ENCODE results near the gene AGTRAP. TPM values are rescaled to one million over a fixed set of nuclear protein-coding genes. Genes with fewer than 3 reads are reported as not detected.

The AGTRAP gene
- total RNA-seq, 2 donors from 2014 or later: 44.1 to 44.2 TPM

- H3K4me3 ChIP-seq: peak overlapping the region; percentile 56
- peaks cover 34 to 52% of the 10 kb centered on the region in 2 donors for H3K4me1 ChIP-seq (ENCODE audit: control insufficient read depth in 1 of 2, low read depth in 2 of 2)
- peak overlapping the region in 1 of 2 donors; percentile 1 for H3K27ac ChIP-seq
- TF ChIP-seq CTCF (IDR thresholded peaks at IDR 0.05): peak; percentile 83
- peaks cover 2% of the 10 kb centered on the region for H3K36me3 ChIP-seq
- no peaks in the 10 kb centered on the region for H3K9me3 ChIP-seq
- ATAC-seq (ENCODE audit: insufficient number of reproducible peaks, low FRiP score, low read depth) (no peak), DNase-seq (ENCODE audit: low spot score) (no peak)
- H3K27me3 ChIP-seq (replicated peaks; ENCODE audit: insufficient read depth): no peaks in the 10 kb centered on the region
These were observed 49.2 kb downstream of the AGTRAP start for GRCh38 chr1:11784993-11785769.

- no peak overlapping the region for H3K27ac ChIP-seq
- no peak overlapping the region for H3K4me3 ChIP-seq
- H3K27me3 ChIP-seq (replicated peaks; ENCODE audit: insufficient read depth): no peaks in the 10 kb centered on the region
- ATAC-seq (ENCODE audit: insufficient number of reproducible peaks, low FRiP score, low read depth): no peak
- no peaks in the 10 kb centered on the region for H3K9me3 ChIP-seq
- peaks cover 41 to 60% of the 10 kb centered on the region in 2 donors for H3K4me1 ChIP-seq (ENCODE audit: control insufficient read depth in 1 of 2, low read depth in 2 of 2)
- no peak for TF ChIP-seq CTCF (IDR thresholded peaks at IDR 0.05)
- no peak for DNase-seq (ENCODE audit: low spot score)
- peaks cover 3% of the 10 kb centered on the region for H3K36me3 ChIP-seq
These were observed 50.2 kb downstream of the AGTRAP start for GRCh38 chr1:11786168-11786567.

GRCh38 chr1:11787251-11787803 is 51.4 kb downstream of the AGTRAP start:
- no peaks in the 10 kb centered on the region for H3K27me3 ChIP-seq (replicated peaks; ENCODE audit: insufficient read depth)
- TF ChIP-seq CTCF (IDR thresholded peaks at IDR 0.05): no peak
- DNase-seq (ENCODE audit: low spot score): no peak
- peaks cover 47 to 68% of the 10 kb centered on the region in 2 donors for H3K4me1 ChIP-seq (ENCODE audit: control insufficient read depth in 1 of 2, low read depth in 2 of 2)
- peak overlapping the region; percentile 85 for H3K27ac ChIP-seq
- H3K36me3 ChIP-seq: peaks cover 3% of the 10 kb centered on the region
- ATAC-seq (ENCODE audit: insufficient number of reproducible peaks, low FRiP score, low read depth): no peak
- peak overlapping the region; percentile 52 for H3K4me3 ChIP-seq
- no peaks in the 10 kb centered on the region for H3K9me3 ChIP-seq

GRCh38 chr1:11787804-11788436 is 52.0 kb downstream of the AGTRAP start:
- Histone ChIP-seq H3K36me3 (peaks cover 3% of the 10 kb centered on the region), H3K4me1 (ENCODE audit: control insufficient read depth in 1 of 2, low read depth in 2 of 2) (peaks cover 47 to 68% of the 10 kb centered on the region in 2 donors), H3K9me3 (no peaks in the 10 kb centered on the region), H3K4me3 (peak overlapping the region; percentile 52), H3K27ac (peak overlapping the region; percentile 85), H3K27me3 (replicated peaks; ENCODE audit: insufficient read depth) (no peaks in the 10 kb centered on the region)
- TF ChIP-seq CTCF (IDR thresholded peaks at IDR 0.05): no peak
- DNase-seq (ENCODE audit: low spot score): no peak
- ATAC-seq (ENCODE audit: insufficient number of reproducible peaks, low FRiP score, low read depth): no peak

- Histone ChIP-seq H3K27me3 (replicated peaks; ENCODE audit: insufficient read depth) (no peaks in the 10 kb centered on the region), H3K9me3 (no peaks in the 10 kb centered on the region), H3K4me1 (ENCODE audit: control insufficient read depth in 1 of 2, low read depth in 2 of 2) (peaks cover 47 to 68% of the 10 kb centered on the region in 2 donors), H3K36me3 (peaks cover 5% of the 10 kb centered on the region), H3K4me3 (no peak overlapping the region), H3K27ac (peak overlapping the region; percentile 85)
- DNase-seq (ENCODE audit: low spot score): no peak
- no peak for TF ChIP-seq CTCF (IDR thresholded peaks at IDR 0.05)
- no peak for ATAC-seq (ENCODE audit: insufficient number of reproducible peaks, low FRiP score, low read depth)
These were observed 52.7 kb downstream of the AGTRAP start for GRCh38 chr1:11788549-11789053.
